Panc1 (cell line): ENCODE measurements around the gene FEV. TPM values are rescaled to one million over a fixed set of nuclear protein-coding genes. Genes with fewer than 3 reads are reported as not detected.

Experiments used
- ATAC-seq: fragments of 200-7000 bp; cut with Tn5 transposase; 2 replicates; pipeline ENCODE4 v1.9.1; 2020; ENCODE audit warnings: mild to moderate bottlenecking, moderate library complexity
- BruUV-seq: library from RNA; stranded (reverse); fragments of 400-500 nt; replicated peaks from 2 replicates; lab custom pipeline; 2021; lab: Mats Ljungman, UMichigan
- CTCF ChIA-PET: fragments of 300-600 bp; sonication (Branson Sonifier 250); formaldehyde crosslinking; loops from one replicate; lab custom pipeline; 2022; ENCODE audit warnings: antibody characterized with exemption; lab: Charles Lee
- POLR2A ChIA-PET: fragments of 300-600 bp; sonication (Branson Sonifier 250); formaldehyde crosslinking; loops from one replicate; lab custom pipeline; 2022; ENCODE audit warnings: antibody characterized with exemption; lab: Charles Lee
- DNase-seq: peaks from one replicate; pipeline ENCODE4 v3.0.0-alpha.2; 2010; ENCODE audit warnings: low read depth, low spot score
- H3K27ac ChIP-seq: 2 replicates; pipeline ENCODE4 v1.5.1; 2011; ENCODE audit warnings: mild to moderate bottlenecking, low read length, inconsistent platforms
- H3K27me3 ChIP-seq: fragments of 200-500 bp; sonication (Bioruptor generic); 2 replicates; pipeline ENCODE4 v1.6.0; 2014; ENCODE audit warnings: low read length, inconsistent platforms; ENCODE audit not compliant: control insufficient read depth, insufficient read depth
- H3K36me3 ChIP-seq: fragments of 200-500 bp; sonication (Bioruptor generic); 2 replicates; pipeline ENCODE4 v1.5.1; 2014; ENCODE audit warnings: inconsistent platforms, mild to moderate bottlenecking, low read length, moderate library complexity; ENCODE audit not compliant: control insufficient read depth, insufficient read depth
- H3K4me1 ChIP-seq: 2 replicates; pipeline ENCODE4 v1.5.1; 2011; ENCODE audit warnings: inconsistent platforms, mild to moderate bottlenecking, low read length, moderate library complexity; ENCODE audit not compliant: control insufficient read depth, insufficient read depth
- H3K4me3 ChIP-seq, 2 experiments: 2 replicates each; pipeline ENCODE4 v1.5.1; 2011 to 2012; ENCODE audit warnings: low read depth in 2 of 2, low read length in 2 of 2, mild to moderate bottlenecking in 2 of 2, inconsistent platforms in 1 of 2, moderate library complexity in 1 of 2
- H3K9me3 ChIP-seq: fragments of 200-500 bp; sonication (Bioruptor generic); 2 replicates; pipeline ENCODE4 v1.5.1; 2014; ENCODE audit warnings: low read depth, mild to moderate bottlenecking, inconsistent platforms, low read length, moderate library complexity; ENCODE audit not compliant: control insufficient read depth, insufficient read depth
- CTCF ChIP-seq: fragments of 450-650 bp; IDR thresholded peaks from 2 replicates; pipeline ENCODE4 v1.5.1; 2017; ENCODE audit warnings: mild to moderate bottlenecking
- POLR2AphosphoS5 ChIP-seq: IDR thresholded peaks from 2 replicates; pipeline ENCODE4 v1.6.1; 2012; ENCODE audit warnings: mild to moderate bottlenecking, low read depth, low read length, moderate library complexity
- SIN3A ChIP-seq: IDR thresholded peaks from 2 replicates; pipeline ENCODE4 v1.6.1; 2012; ENCODE audit warnings: low read depth, mild to moderate bottlenecking, low read length, moderate library complexity, borderline replicate concordance; ENCODE audit not compliant: insufficient read depth
- TCF7L2 ChIP-seq: IDR thresholded peaks from 2 replicates; pipeline ENCODE4 v1.6.1; 2011; ENCODE audit warnings: mild to moderate bottlenecking, low read depth, low read length, inconsistent platforms
- in situ Hi-C: cut with HindIII; loops from 2 replicates; pipeline ENCODE4 v1.10.0; 2016; ENCODE audit warnings: low sequenced_read_pairs, low pct_unique_long_range_greater_than_20kb
- intact Hi-C: fragments of 100-400 bp; cut with micrococcal nuclease; formaldehyde crosslinking; loops from one replicate; pipeline ENCODE4 v1.10.0; 2022; ENCODE audit not compliant: unreplicated experiment
- total RNA-seq: library from RNA; stranded (reverse); gene quantifications from one replicate; pipeline ENCODE4 v1.2.1, GENCODE V29; 2021; ENCODE audit not compliant: unreplicated experiment
- TF ChIP-seq, protein P1 (sequence below), 2 experiments: IDR thresholded peaks; 2 replicates each; pipeline ENCODE4 v1.6.1; 2011 to 2012; ENCODE audit warnings: low read depth in 2 of 2, control low read depth in 1 of 2, low read length in 1 of 2, mild to moderate bottlenecking in 1 of 2, moderate library complexity in 1 of 2; ENCODE audit not compliant: insufficient read depth in 1 of 2

The FEV gene
- total RNA-seq, 1 experiment from 2014 or later = not detected

DNA sequence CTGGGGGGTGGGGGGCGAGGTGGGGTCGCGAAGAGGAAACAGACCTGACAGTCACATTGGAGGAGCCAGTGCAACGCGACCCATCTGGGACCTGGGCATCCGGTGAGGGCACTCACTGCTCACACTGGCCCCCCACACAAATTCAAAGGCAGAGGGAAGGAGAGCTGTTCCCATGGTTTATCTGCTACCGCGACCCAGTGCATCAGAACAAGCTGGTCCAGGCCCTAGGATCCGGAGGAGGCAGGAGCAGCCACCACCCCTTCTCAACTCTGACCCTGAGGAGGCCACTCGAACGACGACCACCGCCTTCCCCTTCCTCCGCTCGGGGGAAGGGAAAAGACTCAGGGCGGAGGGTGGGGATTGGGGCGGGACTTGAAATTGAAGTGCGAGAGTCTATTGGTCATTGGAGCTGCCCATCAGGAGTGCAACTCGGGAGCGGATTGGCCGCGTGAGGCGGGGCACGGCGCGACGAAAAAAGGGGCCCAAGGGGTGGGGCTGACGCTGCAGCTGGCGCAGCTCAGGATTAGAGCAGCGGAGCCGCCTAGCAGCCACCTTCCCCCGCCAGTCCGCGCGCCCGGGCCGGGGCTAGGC, 25.7 kb downstream of the FEV start, which contains the start of gene CDK5R2:
CDK5R2 (plus strand) TSS at position 526 of the 591 bp plus-strand sequence. CDS start 155 bp downstream, outside the sequence.
- Histone ChIP-seq H3K9me3 (no peaks in the 10 kb centered on the region), H3K36me3 (no peaks in the 10 kb centered on the region), H3K27ac (peak within 1 kb of the TSS; percentile 73), H3K4me1 (0 out of 2 replicates have a peak, but pooled peaks cover 4% of the 10 kb centered on the region), H3K4me3 (peak within 1 kb of the TSS; percentile 62 to 65), H3K27me3 (no peaks in the 10 kb centered on the region; the same call in 1 of the 2 replicates)
- TF ChIP-seq, protein P1, sequence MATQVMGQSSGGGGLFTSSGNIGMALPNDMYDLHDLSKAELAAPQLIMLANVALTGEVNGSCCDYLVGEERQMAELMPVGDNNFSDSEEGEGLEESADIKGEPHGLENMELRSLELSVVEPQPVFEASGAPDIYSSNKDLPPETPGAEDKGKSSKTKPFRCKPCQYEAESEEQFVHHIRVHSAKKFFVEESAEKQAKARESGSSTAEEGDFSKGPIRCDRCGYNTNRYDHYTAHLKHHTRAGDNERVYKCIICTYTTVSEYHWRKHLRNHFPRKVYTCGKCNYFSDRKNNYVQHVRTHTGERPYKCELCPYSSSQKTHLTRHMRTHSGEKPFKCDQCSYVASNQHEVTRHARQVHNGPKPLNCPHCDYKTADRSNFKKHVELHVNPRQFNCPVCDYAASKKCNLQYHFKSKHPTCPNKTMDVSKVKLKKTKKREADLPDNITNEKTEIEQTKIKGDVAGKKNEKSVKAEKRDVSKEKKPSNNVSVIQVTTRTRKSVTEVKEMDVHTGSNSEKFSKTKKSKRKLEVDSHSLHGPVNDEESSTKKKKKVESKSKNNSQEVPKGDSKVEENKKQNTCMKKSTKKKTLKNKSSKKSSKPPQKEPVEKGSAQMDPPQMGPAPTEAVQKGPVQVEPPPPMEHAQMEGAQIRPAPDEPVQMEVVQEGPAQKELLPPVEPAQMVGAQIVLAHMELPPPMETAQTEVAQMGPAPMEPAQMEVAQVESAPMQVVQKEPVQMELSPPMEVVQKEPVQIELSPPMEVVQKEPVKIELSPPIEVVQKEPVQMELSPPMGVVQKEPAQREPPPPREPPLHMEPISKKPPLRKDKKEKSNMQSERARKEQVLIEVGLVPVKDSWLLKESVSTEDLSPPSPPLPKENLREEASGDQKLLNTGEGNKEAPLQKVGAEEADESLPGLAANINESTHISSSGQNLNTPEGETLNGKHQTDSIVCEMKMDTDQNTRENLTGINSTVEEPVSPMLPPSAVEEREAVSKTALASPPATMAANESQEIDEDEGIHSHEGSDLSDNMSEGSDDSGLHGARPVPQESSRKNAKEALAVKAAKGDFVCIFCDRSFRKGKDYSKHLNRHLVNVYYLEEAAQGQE (IDR thresholded peaks at IDR 0.05; ENCODE audit: insufficient read depth in 1 of 2, low read depth in 2 of 2, low read length in 1 of 2) = no peak
- no peak for TF ChIP-seq POLR2AphosphoS5
- TF ChIP-seq SIN3A = no peak
- DNase-seq (peak; percentile 46), ATAC-seq (peak; percentile 97)
- intact Hi-C loops = no loop called here
- CTCF ChIA-PET = interaction anchor here (0.5 to 1.2 kb wide), 5 partner anchors 21 to 160 kb away, joined by 3 to 8 read pairs (median 5); no protein-coding TSS in a partner anchor
- BruUV-seq = no TSS peak
- POLR2A ChIA-PET = no interaction called here
- in situ Hi-C loops = no loop called here

DNA sequence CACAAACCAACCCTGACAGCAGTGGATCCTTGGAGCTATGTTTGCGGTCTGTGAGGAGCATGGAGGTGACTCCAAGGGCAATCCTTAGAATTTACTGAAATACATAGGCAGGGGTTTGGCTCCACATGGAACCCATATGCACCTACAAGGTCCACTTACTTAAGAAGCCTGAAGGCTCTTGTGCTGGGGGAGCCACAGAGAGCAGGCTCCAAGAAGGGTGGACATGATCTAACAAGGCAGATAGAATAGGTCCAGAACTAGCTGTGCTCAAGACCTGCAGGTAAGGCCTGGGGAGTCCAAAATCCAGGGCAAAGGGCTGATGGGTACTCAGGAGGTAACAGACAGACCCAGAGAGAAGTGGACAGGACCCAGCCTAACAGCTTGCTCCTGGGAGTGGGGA, 26.7 kb downstream of the FEV start:
- TF ChIP-seq POLR2AphosphoS5 = no peak
- TF ChIP-seq TCF7L2 = no peak
- TF ChIP-seq, protein P1 (IDR thresholded peaks at IDR 0.05; ENCODE audit: insufficient read depth in 1 of 2, low read depth in 2 of 2, low read length in 1 of 2) = no peak
- no peak for TF ChIP-seq SIN3A
- no peak for TF ChIP-seq CTCF
- no peaks in the 10 kb centered on the region for H3K36me3 ChIP-seq
- ChIA-PET POLR2A (no interaction called here), CTCF (interaction anchor here (1.2 kb wide), 1 partner anchor 44 kb away, joined by 4 read pairs; no protein-coding TSS in a partner anchor)
- no peaks in the 10 kb centered on the region; the same call in 1 of the 2 replicates for H3K27me3 ChIP-seq
- in situ Hi-C loops = no loop called here
- H3K9me3 ChIP-seq = no peaks in the 10 kb centered on the region
- DNase-seq = no peak
- no peak for ATAC-seq
- intact Hi-C loops = no loop called here
- H3K4me3 ChIP-seq = no peak overlapping the region
- no peak overlapping the region for H3K27ac ChIP-seq
- no TSS peak for BruUV-seq
- 0 out of 2 replicates have a peak, but pooled peaks cover 4% of the 10 kb centered on the region for H3K4me1 ChIP-seq
